Cardiac muscle cell (in vitro differentiated cells and primary cell): Measurements from ENCODE around the gene MINK1. TPM values are rescaled to one million over a fixed set of nuclear protein-coding genes. Genes with fewer than 3 reads are reported as not detected.

Experiments
- DNase-seq, 2 donors: peaks; one replicate each; pipeline versions ENCODE4 v3.0.0 to v3.0.0-alpha.2; 2010 to 2017; ENCODE audit warnings: low read depth in 1 of 2, low spot score in 1 of 2
- H3K27ac ChIP-seq: fragments of 200-600 bp; sonication (generic); 2 replicates; pipeline ENCODE4 v1.5.1; 2016
- H3K27me3 ChIP-seq: fragments of 200-600 bp; sonication (generic); 2 replicates; pipeline ENCODE4 v1.6.0; 2016; ENCODE audit warnings: control low read depth
- H3K36me3 ChIP-seq: fragments of 200-600 bp; sonication (generic); 2 replicates; pipeline ENCODE4 v1.5.1; 2016; ENCODE audit warnings: control low read depth
- H3K4me1 ChIP-seq: fragments of 200-600 bp; sonication (generic); 2 replicates; pipeline ENCODE4 v1.8.1; 2017; ENCODE audit warnings: low read depth, mild to moderate bottlenecking, mixed run types
- H3K4me3 ChIP-seq: fragments of 200-600 bp; sonication (generic); 2 replicates; pipeline ENCODE4 v1.5.1; 2016; ENCODE audit warnings: mild to moderate bottlenecking
- H3K9me3 ChIP-seq: fragments of 200-600 bp; sonication (generic); 2 replicates; pipeline ENCODE4 v1.5.1; 2017; ENCODE audit warnings: low read depth, mild to moderate bottlenecking, control low read depth
- CTCF ChIP-seq: IDR thresholded peaks from 2 replicates; pipeline ENCODE4 v1.5.1; 2012; ENCODE audit warnings: low read depth, mild to moderate bottlenecking, low read length
- polyA plus RNA-seq: library from polyadenylated mRNA; unstranded; fragments of >200 nt; fragmentation: Nextera tagmentation; extraction: Ambion mirVana; gene quantifications from 2 replicates; pipeline ENCODE4 v1.2.1, GENCODE V29; 2016
- total RNA-seq: library from RNA; depleted of rRNA; stranded (reverse); fragments of >200 nt; gene quantifications from 2 replicates; pipeline ENCODE4 v1.2.3, GENCODE V29; 2016

Gene MINK1
- total and polyA plus RNA-seq, 2 experiments from 2014 or later = 27.1 to 47.7 TPM

GRCh38 chr17:4884489-4884888 lies 51.3 kb downstream of the MINK1 start:
- no peak overlapping the region for H3K4me3 ChIP-seq
- no peak for DNase-seq
- H3K27ac ChIP-seq = no peak overlapping the region
- H3K36me3 ChIP-seq = peaks cover 20% of the 10 kb centered on the region
- H3K4me1 ChIP-seq = no peaks in the 10 kb centered on the region
- no peaks in the 10 kb centered on the region for H3K27me3 ChIP-seq
- H3K9me3 ChIP-seq = no peaks in the 10 kb centered on the region
- no peak for TF ChIP-seq CTCF

GRCh38 chr17:4886830-4887229 lies 53.7 kb downstream of the MINK1 start:
- no peaks in the 10 kb centered on the region for H3K4me1 ChIP-seq
- peaks cover 32% of the 10 kb centered on the region for H3K36me3 ChIP-seq
- no peaks in the 10 kb centered on the region for H3K9me3 ChIP-seq
- no peaks in the 10 kb centered on the region for H3K27me3 ChIP-seq
- TF ChIP-seq CTCF = no peak
- H3K27ac ChIP-seq = no peak overlapping the region
- DNase-seq = no peak
- no peak overlapping the region for H3K4me3 ChIP-seq

- Histone ChIP-seq H3K9me3 (no peaks in the 10 kb centered on the region), H3K27ac (no peak overlapping the region), H3K4me1 (no peaks in the 10 kb centered on the region), H3K27me3 (no peaks in the 10 kb centered on the region), H3K4me3 (no peak overlapping the region), H3K36me3 (peaks cover 34% of the 10 kb centered on the region)
- TF ChIP-seq CTCF = no peak
- DNase-seq = no peak
Observed at GRCh38 chr17:4887581-4887980, 54.4 kb downstream of the MINK1 start.

GRCh38 chr17:4891411-4892410 lies 58.6 kb downstream of the MINK1 start:
- Histone ChIP-seq H3K4me1 (no peaks in the 10 kb centered on the region), H3K4me3 (no peak overlapping the region), H3K27ac (no peak overlapping the region), H3K27me3 (no peaks in the 10 kb centered on the region), H3K9me3 (no peaks in the 10 kb centered on the region), H3K36me3 (peaks cover 23% of the 10 kb centered on the region)
- no peak for TF ChIP-seq CTCF
- DNase-seq = no peak

- no peak for DNase-seq
Observed at GRCh38 chr17:4892499-4893221, 59.5 kb downstream of the MINK1 start.

More at GRCh38 chr17:4892499-4893221, 59.5 kb downstream of the MINK1 start:
- Histone ChIP-seq H3K36me3 (peaks cover 19% of the 10 kb centered on the region), H3K9me3 (no peaks in the 10 kb centered on the region), H3K4me3 (no peak overlapping the region), H3K4me1 (no peaks in the 10 kb centered on the region), H3K27ac (no peak overlapping the region), H3K27me3 (no peaks in the 10 kb centered on the region)
- no peak for TF ChIP-seq CTCF
